HepG2 (cell line): ENCODE data around the gene RORC. TPM values are rescaled to one million over a fixed set of nuclear protein-coding genes. Genes with fewer than 3 reads are reported as not detected.
A peak's percentile ranks its signal among the peaks of the same experiment; 100 is the strongest.

Source experiments
- ATAC-seq: fragments of 200-7000 bp; cut with Tn5 transposase; 3 replicates; pipeline ENCODE4 v1.9.1; 2020; ENCODE audit warnings: mild to moderate bottlenecking, moderate library complexity
- BruUV-seq: library from RNA; stranded (reverse); fragments of 400-500 nt; replicated peaks from 2 replicates; lab custom pipeline; 2021; lab: Mats Ljungman, UMichigan
- CTCF ChIA-PET: fragments of 300-600 bp; formaldehyde crosslinking; extraction: SDS; loops from one replicate; lab custom pipeline; 2021; ENCODE audit warnings: low total read pairs, inconsistent platforms, low intra/inter-chr PET ratio; lab: Yijun Ruan, JAX
- POLR2A ChIA-PET: fragments of 350-600 bp; sonication (Branson Sonifier 250); formaldehyde crosslinking; loops from one replicate; lab custom pipeline; 2020; ENCODE audit warnings: antibody characterized with exemption, inconsistent platforms; lab: Yijun Ruan, JAX
- DNase-seq: peaks from one replicate; pipeline ENCODE4 v3.0.0-alpha.2; 2015; ENCODE audit warnings: low spot score
- FAIRE-seq: peaks from 3 replicates; lab custom pipeline; 2011; peaks lifted over from hg19 to GRCh38; lab: Jason Lieb, UNC
- H2AFZ ChIP-seq: one replicate; pipeline ENCODE4 v1.6.1; 2011; ENCODE audit warnings: low read length, inconsistent platforms
- H3K27ac ChIP-seq: fragments of 300-600 bp; 3 replicates; pipeline ENCODE4 v1.8.0; 2011; ENCODE audit warnings: mixed run types, mild to moderate bottlenecking, mixed read lengths, low read length, inconsistent platforms; ENCODE audit not compliant: insufficient read depth; ENCODE audit errors: extremely low read length
- H3K27me3 ChIP-seq, 2 experiments: fragments of 200-600 bp in 1 of 2; 2 replicates in 1 of 2; 3 replicates in 1 of 2; pipeline versions ENCODE4 v1.6.0 to v1.8.0; 2011; ENCODE audit warnings: low read length in 2 of 2, mild to moderate bottlenecking in 2 of 2, moderate library complexity in 2 of 2, inconsistent platforms in 1 of 2; ENCODE audit not compliant: insufficient read depth in 2 of 2, control insufficient read depth in 1 of 2
- H3K36me3 ChIP-seq, 2 experiments: fragments of 200-600 bp in 1 of 2; replicated peaks in 1 of 2; 2 replicates in 1 of 2; 3 replicates in 1 of 2; pipeline versions ENCODE4 v1.5.1 to v1.8.0; 2011; ENCODE audit warnings: low read length in 2 of 2, inconsistent platforms in 1 of 2; ENCODE audit not compliant: insufficient read depth in 2 of 2, control insufficient read depth in 1 of 2
- H3K4me1 ChIP-seq: 2 replicates; pipeline ENCODE4 v1.5.1; 2012; ENCODE audit warnings: low read length, inconsistent platforms; ENCODE audit not compliant: insufficient read depth
- H3K4me2 ChIP-seq: 2 replicates; pipeline ENCODE4 v1.6.0; 2011; ENCODE audit warnings: low read depth, low read length, inconsistent platforms
- H3K4me3 ChIP-seq, 3 experiments: fragments of 200-600 bp in 1 of 3; sonication (generic), shearing (Covaris generic) in 1 of 3; replicated peaks in 1 of 3; 2 replicates each; pipeline ENCODE4 v1.5.1; 2011 to 2016; ENCODE audit warnings: low read length in 3 of 3, inconsistent platforms in 2 of 3, low read depth in 2 of 3, mild to moderate bottlenecking in 2 of 3, control low read depth in 1 of 3, mixed read lengths in 1 of 3; ENCODE audit not compliant: insufficient read depth in 1 of 3
- H3K79me2 ChIP-seq: one replicate; pipeline ENCODE4 v1.6.1; 2011; ENCODE audit warnings: low read length, inconsistent platforms; ENCODE audit not compliant: insufficient read depth
- H3K9ac ChIP-seq: 2 replicates; pipeline ENCODE4 v1.6.0; 2011; ENCODE audit warnings: mild to moderate bottlenecking, low read depth, low read length, inconsistent platforms; ENCODE audit not compliant: insufficient read depth
- H3K9me3 ChIP-seq: 2 replicates; pipeline ENCODE4 v1.5.1; 2012; ENCODE audit warnings: mild to moderate bottlenecking, low read length
- H4K20me1 ChIP-seq: 2 replicates; pipeline ENCODE4 v1.6.0; 2011; ENCODE audit warnings: inconsistent platforms, mild to moderate bottlenecking, low read length, moderate library complexity; ENCODE audit not compliant: insufficient read depth
- EEA1 ChIP-seq: sonication (generic); formaldehyde crosslinking; IDR thresholded peaks from 2 replicates; pipeline ENCODE4 v1.5.1; 2020; ENCODE audit warnings: mild to moderate bottlenecking, missing genetic modification reagents, borderline replicate concordance
- FOSL2 ChIP-seq: sonication (generic); formaldehyde crosslinking; IDR thresholded peaks from 2 replicates; pipeline ENCODE4 v1.4.0; 2020; ENCODE audit warnings: missing genetic modification reagents
- GFI1 ChIP-seq: sonication (generic); formaldehyde crosslinking; IDR thresholded peaks from 2 replicates; pipeline ENCODE4 v1.5.0; 2020; ENCODE audit warnings: missing genetic modification reagents, mild to moderate bottlenecking, borderline replicate concordance
- HCFC1 ChIP-seq: fragments of 150-350 bp; IDR thresholded peaks from 2 replicates; pipeline ENCODE4 v1.6.1; 2014; ENCODE audit warnings: low read depth, low read length
- MYC ChIP-seq: sonication (generic); formaldehyde crosslinking; IDR thresholded peaks from 2 replicates; pipeline ENCODE4 v1.9.0; 2021; ENCODE audit warnings: missing genetic modification reagents, borderline replicate concordance
- PAXIP1 ChIP-seq: sonication (generic); formaldehyde crosslinking; conservative IDR thresholded peaks from 2 replicates; pipeline ENCODE4 v1.4.0; 2020; ENCODE audit warnings: mild to moderate bottlenecking, missing genetic modification reagents, moderate library complexity
- SOX5 ChIP-seq: IDR thresholded peaks from 2 replicates; pipeline ENCODE4 v1.6.1; 2016; ENCODE audit warnings: borderline replicate concordance
- TCF7 ChIP-seq: sonication (generic); IDR thresholded peaks from 2 replicates; pipeline ENCODE4 v1.6.1; 2016; ENCODE audit warnings: antibody characterized with exemption, low read depth
- THAP11 ChIP-seq: IDR thresholded peaks from 2 replicates; pipeline ENCODE4 v1.6.1; 2016; ENCODE audit warnings: missing biosample characterization, missing genetic modification reagents
- ZFX ChIP-seq: sonication (generic); formaldehyde crosslinking; IDR thresholded peaks from 2 replicates; pipeline ENCODE4 v1.4.0; 2020; ENCODE audit warnings: mild to moderate bottlenecking, low read depth, missing genetic modification reagents, moderate library complexity
- ZGPAT ChIP-seq: IDR thresholded peaks from 2 replicates; pipeline ENCODE4 v1.6.1; 2016; ENCODE audit warnings: mild to moderate bottlenecking
- ZMYM4 ChIP-seq: sonication (generic); formaldehyde crosslinking; IDR thresholded peaks from 2 replicates; pipeline ENCODE4 v1.8.1; 2023; ENCODE audit warnings: mild to moderate bottlenecking, missing genetic modification reagents
- ZNF576 ChIP-seq: sonication (generic); formaldehyde crosslinking; IDR thresholded peaks from 2 replicates; pipeline ENCODE4 v1.4.0; 2020; ENCODE audit warnings: mild to moderate bottlenecking, missing genetic modification reagents
- ZNF83 ChIP-seq: sonication (generic); formaldehyde crosslinking; IDR thresholded peaks from 2 replicates; pipeline ENCODE4 v1.4.0; 2020; ENCODE audit warnings: missing genetic modification reagents, mild to moderate bottlenecking, borderline replicate concordance
- WGBS: methylation state at CpG from one replicate; pipeline ENCODE4 v1.1.6; 2017; ENCODE audit warnings: low lambda C conversion rate; 5-methylcytosine and 5-hydroxymethylcytosine counted together
- in situ Hi-C: cut with HindIII; loops from 2 replicates; pipeline ENCODE4 v1.10.0; 2017; ENCODE audit warnings: low pct_unique_long_range_greater_than_20kb; ENCODE audit not compliant: extremely low pct_ligation_motif_present
- intact Hi-C: fragments of 100-400 bp; cut with micrococcal nuclease; formaldehyde crosslinking; loops from one replicate; pipeline ENCODE4 v1.10.0; 2022; ENCODE audit not compliant: unreplicated experiment
- polyA plus RNA-seq, 8 experiments: library from polyadenylated mRNA; depleted of rRNA in 3 of 8; stranded (reverse) in 7 of 8; unstranded in 1 of 8; fragments of >200 nt; fragmentation: Illumina TruSeq in 4 of 8; extraction: Trizol in 4 of 8; gene quantifications; 2 replicates each; pipeline versions ENCODE4 v1.2.1 to v1.2.3, GENCODE V29; 2011 to 2016; ENCODE audit warnings: low read depth in 4 of 8, missing spikeins in 1 of 8, mixed read lengths in 1 of 8; ENCODE audit not compliant: insufficient read depth in 1 of 8
- total RNA-seq, 5 experiments: library from RNA; depleted of rRNA; stranded (reverse); fragments of >200 nt; fragmentation: Illumina TruSeq; extraction: Trizol; gene quantifications; 2 replicates each; pipeline ENCODE4 v1.2.3, GENCODE V29; 2016; ENCODE audit warnings: low read depth in 1 of 5

Gene RORC
- total and polyA plus RNA-seq, 2 of the 13 experiments (the other 11 are each of a cell fraction or from before 2014, with no cell fraction given) = 2.5 to 6.5 TPM

GRCh38 chr1:151841141-151841540 is 9.5 kb upstream of the RORC start:
- no peaks in the 10 kb centered on the region for H3K9me3 ChIP-seq
- H3K27ac ChIP-seq = no peak overlapping the region
- BruUV-seq = no TSS peak
- H4K20me1 ChIP-seq = no peaks in the 10 kb centered on the region
- peaks cover 47% of the 10 kb centered on the region for H3K4me1 ChIP-seq
- H3K79me2 ChIP-seq = no peaks in the 10 kb centered on the region
- POLR2A ChIA-PET = interaction anchor here (0.8 to 1.2 kb wide), 2 partner anchors 9 to 67 kb away, joined by 3 to 6 read pairs; no protein-coding TSS in a partner anchor
- CTCF ChIA-PET = no interaction called here
- no peaks in the 10 kb centered on the region for H3K36me3 ChIP-seq
- FAIRE-seq (no peak), ATAC-seq (no peak), DNase-seq (peak; percentile 39)
- no peak overlapping the region for H3K9ac ChIP-seq
- no peak overlapping the region for H3K4me2 ChIP-seq
- H3K4me3 ChIP-seq = no peak overlapping the region
- peaks cover 0 to 8% of the 10 kb centered on the region in 2 experiments; a peak in 2 of 5 replicates for H3K27me3 ChIP-seq
- WGBS = 4% methylated on average over 2 of the region's 2 CpGs
- H2AFZ ChIP-seq = no peak overlapping the region
- intact Hi-C loops = no loop called here
- TF ChIP-seq FOSL2 = peak; percentile 65
- no peak for TF ChIP-seq ZNF83 (CRISPR knock-in tag)
- TF ChIP-seq TCF7 = 0 out of 2 replicates have a peak, but pooled peaks have one; percentile 14
- no peak for TF ChIP-seq ZMYM4 (CRISPR knock-in tag)
- peak; percentile 35; the same call in 1 of the 2 replicates for TF ChIP-seq SOX5 (CRISPR knock-in tag)
- in situ Hi-C loops = no loop called here

- Histone ChIP-seq H3K4me3 (peak overlapping the region in 1 of 3 experiments; percentile 56; a peak in 3 of 6 replicates), H3K27me3 (peaks cover 0 to 6% of the 10 kb centered on the region in 2 experiments; a peak in 2 of 5 replicates), H3K4me1 (peaks cover 51% of the 10 kb centered on the region), H3K9me3 (no peaks in the 10 kb centered on the region), H3K36me3 (no peaks in the 10 kb centered on the region), H2AFZ (no peak overlapping the region), H3K9ac (peak overlapping the region; percentile 58; the same call in 1 of the 2 replicates), H4K20me1 (no peaks in the 10 kb centered on the region), H3K79me2 (no peaks in the 10 kb centered on the region), H3K4me2 (peak overlapping the region; percentile 66), H3K27ac (no peak overlapping the region)
- ATAC-seq (no peak), FAIRE-seq (no peak), DNase-seq (no peak)
- ChIA-PET CTCF (no interaction called here), POLR2A (interaction anchor here (1.2 to 1.4 kb wide), 5 partner anchors 10 to 300 kb away, joined by 3 to 10 read pairs (median 6); partner anchors contain the start of genes MRPL9 and TUFT1)
- intact Hi-C loops = no loop called here
- TSS peak; percentile 64 for BruUV-seq
- in situ Hi-C loops = no loop called here
- TF ChIP-seq THAP11 = no peak
- no peak for TF ChIP-seq HCFC1
- no peak for TF ChIP-seq ZNF576 (CRISPR knock-in tag)
- TF ChIP-seq GFI1 (CRISPR knock-in tag) = no peak
- TF ChIP-seq MYC (CRISPR knock-in tag) = no peak
- no peak for TF ChIP-seq ZFX
- TF ChIP-seq PAXIP1 = no peak
- no peak for TF ChIP-seq EEA1 (CRISPR knock-in tag)
- TF ChIP-seq ZGPAT (CRISPR knock-in tag) = no peak
Observed at GRCh38 chr1:151840421-151840820, 8.8 kb upstream of the RORC start.
